GM21423 (cell line): ENCODE results near the gene CCSAP.

Source experiments
- ATAC-seq: cut with Tn5 transposase; IDR thresholded peaks from one replicate; pipeline ENCODE4 v1.9.1; 2021; ENCODE audit warnings: mild to moderate bottlenecking, moderate library complexity; ENCODE audit not compliant: unreplicated experiment

Gene CCSAP

GRCh38 chr1:229365569-229365968 lies 22.7 kb upstream of the CCSAP start:
- ATAC-seq: no peak

GRCh38 chr1:229364207-229365065 lies 21.6 kb upstream of the CCSAP start:
- no peak for ATAC-seq

- ATAC-seq: no peak
Observed at GRCh38 chr1:229363723-229364122, 20.9 kb upstream of the CCSAP start.

- no peak for ATAC-seq
Observed at GRCh38 chr1:229360420-229360819, 17.6 kb upstream of the CCSAP start.

GRCh38 chr1:229355661-229356060 lies 12.8 kb upstream of the CCSAP start:
- no peak for ATAC-seq

GRCh38 chr1:229354226-229354625 lies 11.4 kb upstream of the CCSAP start:
- ATAC-seq: no peak

GRCh38 chr1:229352975-229353374 lies 10.1 kb upstream of the CCSAP start:
- ATAC-seq: no peak

- no peak for ATAC-seq
Observed at GRCh38 chr1:229349463-229350385, 6.9 kb upstream of the CCSAP start.

- ATAC-seq: no peak
Observed at GRCh38 chr1:229347528-229347927, 4.7 kb upstream of the CCSAP start.

- ATAC-seq: no peak
Observed at GRCh38 chr1:229344937-229345684, 2.3 kb upstream of the CCSAP start.

- no peak for ATAC-seq
Observed at GRCh38 chr1:229344139-229344538, 1.3 kb upstream of the CCSAP start.

GRCh38 chr1:229341774-229342655 lies 832 bp downstream of the CCSAP start:
- peak; percentile 66 for ATAC-seq

- no peak for ATAC-seq
Observed at GRCh38 chr1:229340496-229340895, 2.4 kb downstream of the CCSAP start.

- ATAC-seq: no peak
Observed at GRCh38 chr1:229339520-229339919, 3.3 kb downstream of the CCSAP start.

GRCh38 chr1:229339086-229339485 lies 3.8 kb downstream of the CCSAP start:
- no peak for ATAC-seq

- ATAC-seq: no peak
Observed at GRCh38 chr1:229336345-229336744, 6.5 kb downstream of the CCSAP start.

- ATAC-seq: no peak
Observed at GRCh38 chr1:229334716-229335115, 8.1 kb downstream of the CCSAP start.

GRCh38 chr1:229334269-229334668 lies 8.6 kb downstream of the CCSAP start:
- no peak for ATAC-seq

- no peak for ATAC-seq
Observed at GRCh38 chr1:229328598-229329362, 14.1 kb downstream of the CCSAP start.
